GM23248 (cell line): ENCODE data around the gene WAC. TPM values are rescaled to one million over a fixed set of nuclear protein-coding genes. Genes with fewer than 3 reads are reported as not detected.

Experiments
- DNase-seq: peaks from one replicate; pipeline ENCODE4 v3.0.0-alpha.2; 2015
- H2AFZ ChIP-seq: fragments of 200-600 bp; sonication (generic); 2 replicates; pipeline ENCODE4 v1.6.1; 2016; ENCODE audit warnings: antibody characterized with exemption
- H3F3A ChIP-seq: fragments of 200-600 bp; sonication (generic); 2 replicates; pipeline ENCODE4 v1.6.1; 2016; ENCODE audit warnings: mild to moderate bottlenecking, antibody characterized with exemption, mixed run types; ENCODE audit not compliant: insufficient read depth
- H3K27ac ChIP-seq: fragments of 200-600 bp; sonication (generic); 2 replicates; pipeline ENCODE4 v1.5.1; 2016; ENCODE audit warnings: mild to moderate bottlenecking
- H3K27me3 ChIP-seq: fragments of 200-600 bp; sonication (generic); replicated peaks from 2 replicates; pipeline ENCODE4 v1.6.1; 2016; ENCODE audit warnings: mild to moderate bottlenecking; ENCODE audit not compliant: insufficient read depth
- H3K36me3 ChIP-seq: fragments of 200-600 bp; sonication (generic); 2 replicates; pipeline ENCODE4 v1.6.1; 2016; ENCODE audit warnings: low read depth, mild to moderate bottlenecking
- H3K4me1 ChIP-seq: fragments of 200-600 bp; sonication (generic); 2 replicates; pipeline ENCODE4 v1.6.1; 2016; ENCODE audit warnings: mild to moderate bottlenecking; ENCODE audit not compliant: insufficient read depth
- H3K4me2 ChIP-seq: fragments of 200-600 bp; sonication (generic); one replicate; pipeline ENCODE4 v1.6.1; 2016; ENCODE audit warnings: mild to moderate bottlenecking; ENCODE audit not compliant: unreplicated experiment
- H3K4me3 ChIP-seq: fragments of 200-600 bp; sonication (generic); 2 replicates; pipeline ENCODE4 v1.5.1; 2016; ENCODE audit warnings: mild to moderate bottlenecking
- H3K79me2 ChIP-seq: fragments of 200-600 bp; sonication (generic); 2 replicates; pipeline ENCODE4 v1.6.1; 2016; ENCODE audit warnings: mild to moderate bottlenecking; ENCODE audit not compliant: insufficient read depth
- H3K9ac ChIP-seq: fragments of 200-600 bp; sonication (generic); 2 replicates; pipeline ENCODE4 v1.6.1; 2016; ENCODE audit warnings: mild to moderate bottlenecking
- H3K9me2 ChIP-seq: fragments of 200-600 bp; sonication (generic); 2 replicates; pipeline ENCODE4 v1.6.1; 2016; ENCODE audit warnings: mixed run types, mild to moderate bottlenecking, moderate library complexity; ENCODE audit not compliant: insufficient read depth
- H3K9me3 ChIP-seq: fragments of 200-600 bp; sonication (generic); one replicate; pipeline ENCODE4 v1.6.1; 2017; ENCODE audit warnings: low read depth
- H4K20me1 ChIP-seq: fragments of 200-600 bp; sonication (generic); 2 replicates; pipeline ENCODE4 v1.6.0; 2016; ENCODE audit not compliant: insufficient read depth
- EZH2 ChIP-seq: fragments of 200-600 bp; sonication (generic); IDR thresholded peaks from 2 replicates; pipeline ENCODE4 v1.6.1; 2018; ENCODE audit warnings: antibody characterized with exemption, mild to moderate bottlenecking; ENCODE audit not compliant: insufficient read depth, poor library complexity, severe bottlenecking
- EZH2phosphoT487 ChIP-seq: fragments of 200-600 bp; sonication (generic); IDR thresholded peaks from 2 replicates; pipeline ENCODE4 v1.6.1; 2018; ENCODE audit warnings: antibody characterized with exemption, moderate library complexity, mild to moderate bottlenecking, low read depth; ENCODE audit not compliant: insufficient read depth
- WGBS, 2 experiments: methylation state at CpG; one replicate each; pipeline ENCODE4 v1.1.6; 2015 to 2017; ENCODE audit warnings: low lambda C conversion rate in 2 of 2, low coverage in 1 of 2; ENCODE audit errors: missing lambda C conversion rate in 2 of 2; 5-methylcytosine and 5-hydroxymethylcytosine counted together
- in situ Hi-C: fragments of 300-500 bp; cut with MboI; formaldehyde crosslinking; loops from 2 replicates; pipeline ENCODE4 v1.15.0; 2020
- polyA plus RNA-seq: library from polyadenylated mRNA; unstranded; fragments of >200 nt; fragmentation: Nextera tagmentation; extraction: Ambion mirVana; gene quantifications from 2 replicates; pipeline ENCODE4 v1.2.1, GENCODE V29; 2016
- total RNA-seq: library from RNA; depleted of rRNA; stranded (reverse); fragments of >200 nt; shearing (Covaris generic); gene quantifications from 2 replicates; pipeline ENCODE4 v1.2.3, GENCODE V29; 2014

Gene WAC
- total and polyA plus RNA-seq, 2 experiments from 2014 or later = 54.3 to 57.5 TPM

DNA sequence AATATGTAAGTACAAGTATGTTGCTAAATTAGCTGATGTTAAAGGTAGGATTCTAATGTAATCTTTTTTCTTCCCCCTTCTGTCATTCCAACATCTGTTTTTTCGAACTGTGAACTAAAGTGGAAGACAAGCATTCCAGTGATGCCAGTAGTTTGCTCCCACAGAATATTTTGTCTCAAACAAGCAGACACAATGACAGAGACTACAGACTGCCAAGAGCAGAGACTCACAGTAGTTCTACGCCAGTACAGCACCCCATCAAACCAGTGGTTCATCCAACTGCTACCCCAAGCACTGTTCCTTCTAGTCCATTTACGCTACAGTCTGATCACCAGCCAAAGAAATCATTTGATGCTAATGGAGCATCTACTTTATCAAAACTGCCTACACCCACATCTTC lies 62.7 kb downstream of the WAC start:
- Histone ChIP-seq H3K36me3 (peaks cover 57% of the 10 kb centered on the region), H2AFZ (no peak overlapping the region)
- in situ Hi-C loops = no loop called here

DNA sequence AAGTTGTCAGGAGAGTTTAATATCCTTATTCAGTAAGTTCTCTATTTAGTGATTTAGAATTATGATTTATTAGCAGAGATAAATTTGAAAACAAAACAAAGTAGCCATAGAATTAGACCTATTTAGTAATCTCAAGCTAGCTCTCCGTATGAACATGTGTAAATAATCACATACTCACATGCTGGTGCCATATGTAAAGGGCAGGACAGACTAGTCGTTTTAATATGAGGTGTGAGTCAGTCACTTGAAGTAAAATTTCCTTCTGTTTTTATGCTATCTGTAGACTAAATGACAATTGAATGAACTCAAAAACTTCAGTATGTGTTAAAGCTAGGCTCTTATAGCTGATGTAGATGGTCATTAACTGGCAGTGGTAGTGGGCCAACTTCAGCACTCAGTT lies 67.1 kb downstream of the WAC start:
- in situ Hi-C loops = no loop called here
- peaks cover 27% of the 10 kb centered on the region for H3K36me3 ChIP-seq
- peak; percentile 50 for DNase-seq

More for the DNA sequence above, 62.7 kb downstream of the WAC start:
- H3K79me2 ChIP-seq = peaks cover 100% of the 10 kb centered on the region
- peak overlapping the region; percentile 14 for H3K4me2 ChIP-seq
- H3K27me3 ChIP-seq = no peaks in the 10 kb centered on the region
- 72 to 73% methylated on average over 3 of the region's 3 CpGs for WGBS, 2 experiments
- H3K9me3 ChIP-seq = no peaks in the 10 kb centered on the region
- H3K4me3 ChIP-seq = no peak overlapping the region
- TF ChIP-seq EZH2phosphoT487 (no peak), EZH2 (no peak)
- H4K20me1 ChIP-seq = peaks cover 61% of the 10 kb centered on the region; the same call in 1 of the 2 replicates
- DNase-seq = peak; percentile 42
- H3K9me2 ChIP-seq = no peaks in the 10 kb centered on the region
- peak overlapping the region; percentile 9; the same call in 1 of the 2 replicates for H3K27ac ChIP-seq
- peaks cover 37% of the 10 kb centered on the region for H3K4me1 ChIP-seq
- H3K9ac ChIP-seq = no peak overlapping the region
- peaks cover 65% of the 10 kb centered on the region for H3F3A ChIP-seq

DNA sequence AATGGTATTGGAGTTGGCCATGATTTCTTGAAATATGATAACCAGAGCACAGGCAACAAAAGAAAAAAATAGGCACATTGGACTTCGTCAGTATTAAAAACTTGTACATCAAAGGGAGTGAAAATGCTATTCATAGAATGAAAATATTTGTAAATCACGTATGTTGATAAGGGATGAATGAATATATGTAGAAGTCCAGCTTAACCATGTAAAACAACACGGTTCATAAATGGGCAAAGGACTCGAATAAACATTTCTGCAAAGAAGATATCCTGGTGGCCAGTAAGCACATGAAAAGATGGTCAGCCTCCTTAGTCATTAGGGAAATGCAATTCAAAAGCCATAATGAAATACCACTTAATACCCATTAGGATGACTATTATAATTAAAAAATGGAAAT lies 68.1 kb downstream of the WAC start:
- in situ Hi-C loops = no loop called here
- no peak overlapping the region for H3K4me2 ChIP-seq
- H3K79me2 ChIP-seq = peaks cover 98% of the 10 kb centered on the region
- peaks cover 20% of the 10 kb centered on the region for H3F3A ChIP-seq
- 97 to 100% methylated on average over 4 of the region's 4 CpGs for WGBS, 2 experiments
- H3K4me1 ChIP-seq = peaks cover 6% of the 10 kb centered on the region
- H2AFZ ChIP-seq = no peak overlapping the region
- H3K9me2 ChIP-seq = no peaks in the 10 kb centered on the region
- no peak overlapping the region for H3K27ac ChIP-seq
- H3K36me3 ChIP-seq = peaks cover 24% of the 10 kb centered on the region
- H3K9ac ChIP-seq = no peak overlapping the region
- peaks cover 55% of the 10 kb centered on the region; the same call in 1 of the 2 replicates for H4K20me1 ChIP-seq
- TF ChIP-seq EZH2 (no peak), EZH2phosphoT487 (no peak)
- DNase-seq = no peak
- H3K27me3 ChIP-seq = no peaks in the 10 kb centered on the region
- no peaks in the 10 kb centered on the region for H3K9me3 ChIP-seq
- no peak overlapping the region for H3K4me3 ChIP-seq

More for the DNA sequence above, 67.1 kb downstream of the WAC start:
- TF ChIP-seq EZH2 (no peak), EZH2phosphoT487 (no peak)
- H3K27ac ChIP-seq = no peak overlapping the region
- no peak overlapping the region for H3K4me3 ChIP-seq
- H2AFZ ChIP-seq = no peak overlapping the region
- H3K9me2 ChIP-seq = no peaks in the 10 kb centered on the region
- peaks cover 57% of the 10 kb centered on the region; the same call in 1 of the 2 replicates for H4K20me1 ChIP-seq
- no peak overlapping the region for H3K4me2 ChIP-seq
- H3K4me1 ChIP-seq = peaks cover 16% of the 10 kb centered on the region
- no peak overlapping the region for H3K9ac ChIP-seq
- peaks cover 98% of the 10 kb centered on the region for H3K79me2 ChIP-seq
- WGBS, 2 experiments = 20 to 24% methylated on average over 2 of the region's 2 CpGs
- H3F3A ChIP-seq = peaks cover 27% of the 10 kb centered on the region
- H3K27me3 ChIP-seq = no peaks in the 10 kb centered on the region
- no peaks in the 10 kb centered on the region for H3K9me3 ChIP-seq

DNA sequence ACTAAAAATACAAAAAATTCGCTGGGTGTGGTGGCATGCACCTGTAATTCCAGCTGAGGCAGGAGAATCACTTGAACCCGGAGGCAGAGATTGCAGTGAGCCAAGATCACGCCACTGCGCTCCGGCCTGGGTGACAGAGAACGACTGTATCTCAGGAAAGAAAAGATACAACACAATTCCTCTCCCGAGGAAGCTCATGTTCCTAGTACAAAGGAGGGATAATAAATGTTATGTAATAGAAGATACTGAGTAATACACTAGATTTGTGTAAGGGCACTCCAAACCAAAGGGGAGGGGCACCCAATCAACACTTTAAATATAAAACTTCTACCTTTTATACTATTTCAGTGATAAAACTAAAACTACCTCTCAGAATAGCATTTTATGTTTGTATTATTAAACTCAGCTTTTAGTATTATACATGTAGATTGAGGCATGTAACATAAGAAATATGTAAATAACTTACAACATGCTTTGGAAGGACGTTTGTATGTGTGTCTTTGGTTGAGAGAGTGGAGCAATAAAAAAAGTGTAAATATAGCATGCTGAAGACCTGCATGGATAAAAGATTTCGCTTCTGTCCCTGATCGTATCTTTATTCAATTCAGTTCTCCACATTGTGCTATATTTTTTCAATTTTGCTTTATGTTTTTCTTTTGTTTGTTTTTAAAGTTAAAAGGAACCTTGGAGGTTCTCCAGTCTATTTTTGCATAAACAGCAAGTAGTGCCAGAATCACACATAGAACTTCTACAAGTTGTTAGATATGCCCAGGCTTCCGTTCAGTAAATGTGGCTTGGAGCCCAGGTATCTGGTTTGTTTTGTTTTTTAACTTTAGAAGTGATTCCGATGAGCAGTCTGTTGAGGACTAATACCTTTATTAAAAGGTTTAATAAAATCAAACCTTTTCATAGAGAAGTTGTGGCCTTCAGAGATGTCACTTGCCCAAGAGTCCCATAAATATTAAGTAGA lies 71.9 kb downstream of the WAC start:
- Histone ChIP-seq H3K9ac (no peak overlapping the region), H3K9me2 (no peaks in the 10 kb centered on the region), H3K79me2 (peaks cover 98% of the 10 kb centered on the region), H3K27me3 (no peaks in the 10 kb centered on the region), H4K20me1 (peaks cover 23% of the 10 kb centered on the region; the same call in 1 of the 2 replicates), H3K4me1 (no peaks in the 10 kb centered on the region), H2AFZ (no peak overlapping the region), H3K4me2 (no peak overlapping the region), H3K36me3 (peaks cover 28% of the 10 kb centered on the region), H3K4me3 (no peak overlapping the region), H3K9me3 (no peaks in the 10 kb centered on the region), H3F3A (0 out of 2 replicates have a peak, but pooled peaks cover 5% of the 10 kb centered on the region), H3K27ac (no peak overlapping the region)
- peak; percentile 11 for DNase-seq
- TF ChIP-seq EZH2 = no peak
- no peak for TF ChIP-seq EZH2phosphoT487
- 67 to 73% methylated on average over 12 of the region's 12 CpGs for WGBS, 2 experiments
- in situ Hi-C loops = no loop called here
